Cardiac muscle cell (in vitro differentiated cells and primary cell): ENCODE measurements around the gene SRMS. TPM values are rescaled to one million over a fixed set of nuclear protein-coding genes. Genes with fewer than 3 reads are reported as not detected.

Source experiments
- DNase-seq, 2 donors: peaks; one replicate each; pipeline versions ENCODE4 v3.0.0 to v3.0.0-alpha.2; 2010 to 2017; ENCODE audit warnings: low read depth in 1 of 2, low spot score in 1 of 2
- H3K27ac ChIP-seq: fragments of 200-600 bp; sonication (generic); 2 replicates; pipeline ENCODE4 v1.5.1; 2016
- H3K27me3 ChIP-seq: fragments of 200-600 bp; sonication (generic); 2 replicates; pipeline ENCODE4 v1.6.0; 2016; ENCODE audit warnings: control low read depth
- H3K36me3 ChIP-seq: fragments of 200-600 bp; sonication (generic); 2 replicates; pipeline ENCODE4 v1.5.1; 2016; ENCODE audit warnings: control low read depth
- H3K4me1 ChIP-seq: fragments of 200-600 bp; sonication (generic); 2 replicates; pipeline ENCODE4 v1.8.1; 2017; ENCODE audit warnings: low read depth, mild to moderate bottlenecking, mixed run types
- H3K4me3 ChIP-seq: fragments of 200-600 bp; sonication (generic); 2 replicates; pipeline ENCODE4 v1.5.1; 2016; ENCODE audit warnings: mild to moderate bottlenecking
- H3K9me3 ChIP-seq: fragments of 200-600 bp; sonication (generic); 2 replicates; pipeline ENCODE4 v1.5.1; 2017; ENCODE audit warnings: low read depth, mild to moderate bottlenecking, control low read depth
- polyA plus RNA-seq: library from polyadenylated mRNA; unstranded; fragments of >200 nt; fragmentation: Nextera tagmentation; extraction: Ambion mirVana; gene quantifications from 2 replicates; pipeline ENCODE4 v1.2.1, GENCODE V29; 2016
- total RNA-seq: library from RNA; depleted of rRNA; stranded (reverse); fragments of >200 nt; gene quantifications from 2 replicates; pipeline ENCODE4 v1.2.3, GENCODE V29; 2016
- TF ChIP-seq, protein P1 (sequence below): IDR thresholded peaks from 2 replicates; pipeline ENCODE4 v1.5.1; 2012; ENCODE audit warnings: low read depth, mild to moderate bottlenecking, low read length

Gene SRMS
- total and polyA plus RNA-seq, 2 experiments from 2014 or later: not detected

DNA sequence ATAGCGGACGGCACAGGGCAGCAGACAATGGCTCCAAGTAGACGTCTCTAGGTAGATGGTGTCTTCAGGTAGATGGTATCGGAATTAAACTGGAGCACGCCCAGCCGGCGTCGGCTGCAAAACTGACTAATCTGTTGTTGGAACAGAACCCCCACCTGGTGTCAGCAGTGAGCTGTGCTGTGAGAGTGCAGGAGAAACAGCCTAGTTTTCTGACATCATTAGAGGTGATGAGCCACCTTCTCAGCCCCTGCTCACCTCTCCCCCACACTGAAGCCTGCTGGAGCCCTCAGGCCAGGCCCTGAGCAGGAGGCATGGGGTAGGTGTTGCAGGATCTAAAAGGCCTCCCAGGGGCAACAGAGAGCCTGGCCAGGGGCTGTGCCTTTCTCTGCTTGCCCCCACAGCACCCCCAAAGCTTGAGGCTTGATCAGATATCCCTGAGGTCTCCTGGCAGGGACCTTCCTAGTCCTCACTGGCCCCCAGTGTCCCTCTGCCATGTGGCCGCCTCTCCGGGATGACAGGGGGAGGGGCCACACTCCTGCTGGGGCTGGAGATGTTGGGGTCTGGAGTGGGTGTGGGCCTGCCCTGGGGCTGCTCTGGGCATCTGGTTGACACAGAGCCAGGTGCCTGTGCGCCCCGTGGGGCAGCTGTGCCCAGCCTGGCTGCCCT, 33.4 kb upstream of the SRMS start:
- Histone ChIP-seq H3K36me3 (no peaks in the 10 kb centered on the region), H3K4me1 (no peaks in the 10 kb centered on the region), H3K27ac (no peak overlapping the region), H3K27me3 (no peaks in the 10 kb centered on the region), H3K9me3 (no peaks in the 10 kb centered on the region), H3K4me3 (no peak overlapping the region)
- TF ChIP-seq, protein P1, sequence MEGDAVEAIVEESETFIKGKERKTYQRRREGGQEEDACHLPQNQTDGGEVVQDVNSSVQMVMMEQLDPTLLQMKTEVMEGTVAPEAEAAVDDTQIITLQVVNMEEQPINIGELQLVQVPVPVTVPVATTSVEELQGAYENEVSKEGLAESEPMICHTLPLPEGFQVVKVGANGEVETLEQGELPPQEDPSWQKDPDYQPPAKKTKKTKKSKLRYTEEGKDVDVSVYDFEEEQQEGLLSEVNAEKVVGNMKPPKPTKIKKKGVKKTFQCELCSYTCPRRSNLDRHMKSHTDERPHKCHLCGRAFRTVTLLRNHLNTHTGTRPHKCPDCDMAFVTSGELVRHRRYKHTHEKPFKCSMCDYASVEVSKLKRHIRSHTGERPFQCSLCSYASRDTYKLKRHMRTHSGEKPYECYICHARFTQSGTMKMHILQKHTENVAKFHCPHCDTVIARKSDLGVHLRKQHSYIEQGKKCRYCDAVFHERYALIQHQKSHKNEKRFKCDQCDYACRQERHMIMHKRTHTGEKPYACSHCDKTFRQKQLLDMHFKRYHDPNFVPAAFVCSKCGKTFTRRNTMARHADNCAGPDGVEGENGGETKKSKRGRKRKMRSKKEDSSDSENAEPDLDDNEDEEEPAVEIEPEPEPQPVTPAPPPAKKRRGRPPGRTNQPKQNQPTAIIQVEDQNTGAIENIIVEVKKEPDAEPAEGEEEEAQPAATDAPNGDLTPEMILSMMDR: peak; percentile 48
- DNase-seq: peak; percentile 44 to 58

DNA sequence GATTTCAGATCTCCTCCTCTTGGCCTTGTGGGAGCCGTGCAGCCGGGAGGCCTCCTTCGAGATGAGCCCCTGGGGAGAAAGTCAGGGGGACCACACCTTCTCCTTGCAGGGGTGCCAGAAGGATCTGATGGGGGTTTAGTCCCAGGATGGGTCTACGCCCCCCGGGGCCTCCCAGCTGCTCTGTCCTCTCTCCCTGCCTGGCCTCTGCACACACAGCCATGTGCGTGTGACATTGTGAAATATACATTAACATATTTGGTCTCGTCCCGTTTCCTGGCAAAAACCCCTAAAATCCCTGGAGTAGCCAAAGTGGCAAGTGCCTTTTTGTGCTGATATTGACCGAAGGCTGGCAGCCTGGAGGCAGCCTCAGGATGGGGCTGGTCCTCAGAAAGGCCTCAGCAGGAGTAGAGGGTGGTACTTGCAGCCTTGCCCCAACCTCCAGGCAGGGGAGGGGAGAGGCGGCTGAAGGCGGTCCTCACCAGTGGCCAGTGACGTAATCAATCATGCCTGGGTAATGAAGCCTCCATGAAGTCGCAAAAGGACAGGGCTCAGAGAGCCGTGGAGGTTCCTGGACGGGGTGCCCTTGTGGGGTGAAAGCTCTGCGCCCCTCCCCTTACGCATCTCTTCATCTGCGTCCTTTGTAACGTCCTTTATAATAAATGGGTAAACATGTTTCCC, 31.6 kb upstream of the SRMS start:
- Histone ChIP-seq H3K27me3 (no peaks in the 10 kb centered on the region), H3K9me3 (no peaks in the 10 kb centered on the region), H3K27ac (no peak overlapping the region), H3K36me3 (no peaks in the 10 kb centered on the region), H3K4me3 (no peak overlapping the region), H3K4me1 (no peaks in the 10 kb centered on the region)
- no peak for DNase-seq
- TF ChIP-seq, protein P1: no peak

DNA sequence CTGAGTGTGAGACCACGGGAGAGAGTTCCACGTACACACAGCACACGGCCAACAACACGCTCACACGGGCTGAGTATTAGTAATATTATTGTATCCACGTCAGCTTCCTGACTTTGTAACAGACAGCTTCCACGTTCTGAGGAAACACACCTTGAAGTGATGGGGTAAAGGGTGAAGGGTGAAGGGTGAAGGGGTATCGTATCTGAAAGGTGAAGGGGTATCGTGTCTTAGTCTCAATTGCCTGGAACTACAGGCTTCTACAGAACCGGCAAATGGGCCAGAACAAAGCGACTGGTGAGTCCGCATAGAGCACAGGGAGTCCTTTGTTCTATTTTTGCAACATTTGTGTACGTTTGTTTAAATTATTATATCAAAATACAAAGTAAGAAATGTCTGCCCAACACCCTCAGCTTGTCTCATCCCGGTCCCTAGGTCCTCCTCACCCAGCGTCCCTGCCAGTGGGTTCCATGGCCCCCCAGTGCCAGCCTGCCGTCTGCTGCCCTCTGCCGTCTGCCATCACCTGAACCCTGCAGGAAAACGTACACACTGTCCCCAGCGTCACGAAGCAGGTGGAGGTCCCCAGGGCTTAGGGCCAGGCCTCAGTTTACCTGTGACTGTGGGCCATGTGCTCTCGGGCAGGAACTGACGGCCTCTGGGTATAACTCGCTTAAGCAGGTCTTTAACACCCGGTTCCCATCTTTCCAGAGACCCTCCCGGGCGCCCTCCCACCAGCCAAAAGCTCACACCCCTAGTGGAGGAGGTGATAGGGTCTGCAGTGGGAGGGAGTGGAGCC, 30.9 kb upstream of the SRMS start:
- H3K27ac ChIP-seq: no peak overlapping the region
- TF ChIP-seq, protein P1: no peak
- H3K9me3 ChIP-seq: no peaks in the 10 kb centered on the region
- no peaks in the 10 kb centered on the region for H3K27me3 ChIP-seq
- no peaks in the 10 kb centered on the region for H3K4me1 ChIP-seq
- no peaks in the 10 kb centered on the region for H3K36me3 ChIP-seq
- no peak overlapping the region for H3K4me3 ChIP-seq
- no peak for DNase-seq

DNA sequence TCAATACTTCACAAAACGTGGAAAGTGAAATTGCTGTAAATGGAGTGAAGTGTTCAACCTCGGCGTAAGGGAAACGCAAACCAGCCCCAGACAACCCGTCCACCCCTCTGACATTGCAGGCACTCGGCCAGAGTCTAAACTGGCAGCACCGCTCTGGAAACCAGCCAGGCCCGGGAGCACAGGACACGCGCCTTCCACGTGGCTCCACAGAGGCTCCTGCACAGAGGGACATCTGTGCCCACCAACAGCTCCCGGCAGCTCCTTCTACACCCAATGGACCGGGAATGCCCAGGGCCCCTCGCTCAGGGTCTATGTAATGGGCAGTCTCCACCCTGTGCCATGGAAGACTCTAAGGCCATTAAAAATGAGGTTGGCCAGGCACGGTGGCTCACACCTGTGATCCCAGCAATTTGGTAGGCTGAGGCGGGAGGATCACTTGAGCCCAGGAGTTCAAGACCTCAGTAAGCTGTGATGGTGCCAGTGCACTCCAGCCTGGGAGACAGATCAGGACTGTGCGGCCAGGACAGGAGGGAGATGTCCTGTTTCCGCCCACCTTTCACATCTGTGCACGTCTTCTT, 29.9 kb upstream of the SRMS start:
- Histone ChIP-seq H3K4me3 (no peak overlapping the region), H3K27ac (no peak overlapping the region), H3K27me3 (no peaks in the 10 kb centered on the region), H3K9me3 (no peaks in the 10 kb centered on the region), H3K4me1 (no peaks in the 10 kb centered on the region), H3K36me3 (no peaks in the 10 kb centered on the region)
- no peak for DNase-seq
- TF ChIP-seq, protein P1: no peak

DNA sequence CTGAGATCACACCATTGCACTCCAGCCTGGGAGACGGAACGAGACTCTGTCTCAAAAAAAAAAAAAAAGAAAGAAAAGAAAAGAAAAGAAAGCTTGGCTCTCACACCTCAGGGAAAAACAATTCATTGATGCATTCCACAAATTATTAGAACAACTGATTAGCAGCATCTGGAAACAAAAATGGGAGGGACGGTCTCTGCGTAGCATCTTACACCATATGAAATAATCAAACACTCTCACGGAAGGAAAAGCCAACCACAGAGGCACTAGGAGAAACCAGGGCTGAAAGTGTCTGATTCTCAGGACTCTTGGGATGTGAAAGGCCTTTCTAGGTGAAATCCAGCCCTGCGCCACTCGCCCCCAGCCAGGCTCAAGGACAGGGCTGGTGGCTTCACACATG, 28.8 kb upstream of the SRMS start:
- H3K36me3 ChIP-seq: no peaks in the 10 kb centered on the region

More for the DNA sequence above, 28.8 kb upstream of the SRMS start:
- Histone ChIP-seq H3K4me3 (no peak overlapping the region), H3K4me1 (no peaks in the 10 kb centered on the region), H3K27ac (no peak overlapping the region), H3K27me3 (no peaks in the 10 kb centered on the region), H3K9me3 (no peaks in the 10 kb centered on the region)
- TF ChIP-seq, protein P1: no peak
- DNase-seq: no peak
